ENCODE measurements around the gene MRPS18A. TPM values are rescaled to one million over a fixed set of nuclear protein-coding genes. Genes with fewer than 3 reads are reported as not detected.

The MRPS18A gene
- total RNA-seq, 4 donors from 2014 or later, result 30.3 to 54.7 (median 42.5) TPM

DNA sequence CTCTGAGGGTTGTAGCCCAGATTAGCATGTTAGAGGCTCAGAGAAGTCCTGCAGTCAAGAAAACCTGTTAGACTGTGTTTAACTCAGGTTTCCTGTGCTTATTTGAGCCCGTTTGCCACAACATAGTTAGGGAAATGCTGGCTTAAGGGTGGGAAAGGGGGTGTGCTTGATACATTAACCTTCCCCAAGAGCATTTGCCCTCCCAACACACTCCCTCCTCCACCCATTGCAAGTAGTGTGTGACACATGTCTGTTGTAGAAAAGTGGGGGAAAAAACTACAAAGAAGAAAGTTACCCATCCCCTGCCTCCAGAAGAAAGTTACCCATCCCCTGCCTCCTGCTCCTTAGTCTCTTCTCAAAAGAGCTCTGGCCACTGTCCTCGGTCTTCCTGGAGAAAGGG, 36.8 kb upstream of the MRPS18A start:
- DNase-seq (ENCODE audit: low spot score), result no peak
- TF ChIP-seq, protein P1, sequence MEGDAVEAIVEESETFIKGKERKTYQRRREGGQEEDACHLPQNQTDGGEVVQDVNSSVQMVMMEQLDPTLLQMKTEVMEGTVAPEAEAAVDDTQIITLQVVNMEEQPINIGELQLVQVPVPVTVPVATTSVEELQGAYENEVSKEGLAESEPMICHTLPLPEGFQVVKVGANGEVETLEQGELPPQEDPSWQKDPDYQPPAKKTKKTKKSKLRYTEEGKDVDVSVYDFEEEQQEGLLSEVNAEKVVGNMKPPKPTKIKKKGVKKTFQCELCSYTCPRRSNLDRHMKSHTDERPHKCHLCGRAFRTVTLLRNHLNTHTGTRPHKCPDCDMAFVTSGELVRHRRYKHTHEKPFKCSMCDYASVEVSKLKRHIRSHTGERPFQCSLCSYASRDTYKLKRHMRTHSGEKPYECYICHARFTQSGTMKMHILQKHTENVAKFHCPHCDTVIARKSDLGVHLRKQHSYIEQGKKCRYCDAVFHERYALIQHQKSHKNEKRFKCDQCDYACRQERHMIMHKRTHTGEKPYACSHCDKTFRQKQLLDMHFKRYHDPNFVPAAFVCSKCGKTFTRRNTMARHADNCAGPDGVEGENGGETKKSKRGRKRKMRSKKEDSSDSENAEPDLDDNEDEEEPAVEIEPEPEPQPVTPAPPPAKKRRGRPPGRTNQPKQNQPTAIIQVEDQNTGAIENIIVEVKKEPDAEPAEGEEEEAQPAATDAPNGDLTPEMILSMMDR (IDR thresholded peaks at IDR 0.05), result no peak
- no peak for ATAC-seq (ENCODE audit: low FRiP score)

- ATAC-seq (ENCODE audit: low FRiP score) (peak; percentile 20), DNase-seq (ENCODE audit: low spot score) (no peak)
Measured at GRCh38 chr6:43723737-43724295, 36.2 kb upstream of the MRPS18A start.

GRCh38 chr6:43722920-43723545, 35.4 kb upstream of the MRPS18A start:
- no peak for DNase-seq (ENCODE audit: low spot score)
- no peak for ATAC-seq (ENCODE audit: low FRiP score)
- TF ChIP-seq, protein P1 (IDR thresholded peaks at IDR 0.05), result no peak

More at GRCh38 chr6:43723737-43724295, 36.2 kb upstream of the MRPS18A start:
- TF ChIP-seq, protein P1 (IDR thresholded peaks at IDR 0.05), result no peak

GRCh38 chr6:43720999-43721398, 33.4 kb upstream of the MRPS18A start:
- ATAC-seq (ENCODE audit: low FRiP score), result no peak
- TF ChIP-seq, protein P1 (IDR thresholded peaks at IDR 0.05), result no peak
- no peak for DNase-seq (ENCODE audit: low spot score)

- TF ChIP-seq, protein P1 (IDR thresholded peaks at IDR 0.05), result no peak
- no peak for ATAC-seq (ENCODE audit: low FRiP score)
- DNase-seq (ENCODE audit: low spot score), result no peak
Measured at GRCh38 chr6:43719511-43719910, 31.9 kb upstream of the MRPS18A start.

DNA sequence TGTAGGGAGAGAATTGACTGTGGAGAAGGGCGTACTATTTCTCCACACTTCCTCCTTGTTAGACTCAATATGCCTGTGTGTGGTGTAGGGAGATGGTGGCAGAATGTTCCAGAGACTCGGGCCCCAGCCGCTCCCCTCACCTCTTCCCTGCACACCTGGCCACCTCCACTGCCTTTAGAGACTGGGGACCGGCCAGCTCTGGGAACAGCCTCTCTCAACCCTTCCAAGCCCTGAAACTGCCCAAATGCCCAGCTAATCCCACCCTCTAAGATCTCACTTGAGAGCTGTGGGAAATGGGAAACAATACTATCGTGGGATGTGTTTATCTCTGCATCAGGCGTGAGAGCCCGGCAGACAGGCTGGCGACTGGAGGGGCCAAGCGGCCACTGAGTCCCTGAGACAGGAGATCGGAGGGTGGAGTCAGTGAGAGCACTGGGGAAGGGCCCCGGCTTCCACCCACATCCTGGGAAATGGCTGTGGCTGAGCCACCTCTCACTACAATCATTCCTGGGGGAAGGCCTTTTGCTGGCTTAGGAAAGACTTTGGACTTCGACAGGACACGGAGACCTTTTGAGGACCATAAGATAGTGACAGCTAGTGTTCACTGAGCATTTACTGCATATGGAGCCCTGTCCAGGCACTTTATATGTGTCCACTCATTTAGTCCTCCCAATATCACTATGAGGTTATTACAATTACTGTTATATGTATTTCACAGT, 31.0 kb upstream of the MRPS18A start:
- TF ChIP-seq, protein P1 (IDR thresholded peaks at IDR 0.05), result no peak
- DNase-seq (ENCODE audit: low spot score) (no peak), ATAC-seq (ENCODE audit: low FRiP score) (peak; percentile 7)
